Right lobe of liver (tissue), 6 donors: Measurements from ENCODE around the gene USP47. TPM values are rescaled to one million over a fixed set of nuclear protein-coding genes. Genes with fewer than 3 reads are reported as not detected.

Experiments
- ATAC-seq, 4 donors: fragments of 200-7000 bp; cut with Tn5 transposase; one replicate each; pipeline ENCODE4 v1.9.1; 2020; ENCODE audit warnings: mild to moderate bottlenecking in 4 of 4, moderate library complexity in 4 of 4
- DNase-seq, 3 donors: peaks; one replicate each; pipeline ENCODE4 v3.0.0-alpha.2; 2020
- H3K27ac ChIP-seq, 3 donors: fragments of 200-600 bp; one replicate each; pipeline ENCODE4 v1.8.0; 2022
- H3K27me3 ChIP-seq, 2 donors: fragments of 200-600 bp; one replicate each; pipeline ENCODE4 v1.8.0; 2022
- H3K36me3 ChIP-seq, 4 donors: fragments of 200-600 bp; sonication (generic) in 1 of 4; one replicate each; pipeline versions ENCODE4 v1.5.1 to v1.8.0; 2017 to 2022; ENCODE audit warnings: control low read depth in 1 of 4
- H3K4me1 ChIP-seq, 4 donors: fragments of 200-600 bp; sonication (generic) in 1 of 4; one replicate each; pipeline versions ENCODE4 v1.5.1 to v1.8.0; 2017 to 2022; ENCODE audit warnings: control low read depth in 1 of 4
- H3K4me3 ChIP-seq, 3 donors: fragments of 200-600 bp; one replicate each; pipeline ENCODE4 v1.8.0; 2022
- H3K9me3 ChIP-seq, 4 donors: fragments of 200-600 bp; sonication (generic) in 1 of 4; one replicate each; pipeline versions ENCODE4 v1.5.1 to v1.8.0; 2017 to 2022; ENCODE audit warnings: control low read depth in 1 of 4
- POLR2A ChIP-seq: fragments of 450-650 bp; IDR thresholded peaks from one replicate; pipeline ENCODE4 v1.6.1; 2017; ENCODE audit warnings: antibody characterized with exemption, mild to moderate bottlenecking
- WGBS: methylation state at CpG from one replicate; pipeline ENCODE4 v1.1.6; 2018; ENCODE audit warnings: low coverage, low lambda C conversion rate; ENCODE audit not compliant: insufficient coverage; ENCODE audit errors: missing lambda C conversion rate; 5-methylcytosine and 5-hydroxymethylcytosine counted together
- intact Hi-C, 2 donors: fragments of 100-400 bp; cut with DNase I; formaldehyde crosslinking; loops; one replicate each; pipeline versions ENCODE4 v1.11.2 to v1.14.1; 2022
- total RNA-seq, 6 experiments: library from RNA; depleted of rRNA in 2 of 6; stranded (reverse); fragments of >200 nt in 2 of 6; fragmentation: NEBNext Ultra II Directional in 3 of 6; extraction: Animal tissue kit (Norgen Biotek cat#: 25700) in 3 of 6; gene quantifications; one replicate each; pipeline versions ENCODE4 v1.1.0 to v1.2.4, GENCODE V29; 2016 to 2023
- TF ChIP-seq, protein P1 (sequence below), 4 donors: fragments of 200-600 bp in 3 of 4; fragments of 450-650 bp in 1 of 4; IDR thresholded peaks; one replicate each; pipeline versions ENCODE4 v1.5.1 to v1.8.0; 2016 to 2022; ENCODE audit warnings: antibody characterized with exemption in 4 of 4, mild to moderate bottlenecking in 2 of 4
- donor health status: DM: no; HTN: yes; CAD: no.
- donor health status: DM: no; HTN: no; CAD: no.
- donor health status: DM: no; HTN: no; CAD: no.
- donor health status: DM: no; HTN: yes; CAD: no.
- donor health status: DM: no; HTN: yes; CAD: no.

USP47 gene
- total RNA-seq, 6 experiments from 2014 or later = 25.2 to 38.1 (median 29.6) TPM

DNA sequence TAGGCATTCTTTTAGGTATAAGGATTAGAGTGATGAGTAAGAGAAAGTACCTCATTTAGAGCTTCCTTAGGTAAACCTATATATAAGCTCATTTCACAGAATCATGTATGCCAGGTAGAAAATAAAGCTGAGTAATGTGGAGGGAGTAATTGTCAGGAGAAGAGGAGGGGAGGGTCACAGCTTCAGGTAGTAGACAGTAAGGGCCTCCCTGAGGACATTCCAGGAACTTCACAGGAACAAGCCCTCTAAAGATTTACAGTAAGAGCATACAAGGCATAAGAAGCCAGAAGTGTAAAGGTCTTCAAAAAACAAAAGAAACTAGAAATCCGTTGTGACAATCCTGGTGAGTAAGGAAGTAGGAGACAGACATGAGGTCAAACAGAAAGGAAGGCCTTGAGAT is 57.6 kb downstream of the USP47 start:
- no peak for TF ChIP-seq POLR2A
- TF ChIP-seq, protein P1, sequence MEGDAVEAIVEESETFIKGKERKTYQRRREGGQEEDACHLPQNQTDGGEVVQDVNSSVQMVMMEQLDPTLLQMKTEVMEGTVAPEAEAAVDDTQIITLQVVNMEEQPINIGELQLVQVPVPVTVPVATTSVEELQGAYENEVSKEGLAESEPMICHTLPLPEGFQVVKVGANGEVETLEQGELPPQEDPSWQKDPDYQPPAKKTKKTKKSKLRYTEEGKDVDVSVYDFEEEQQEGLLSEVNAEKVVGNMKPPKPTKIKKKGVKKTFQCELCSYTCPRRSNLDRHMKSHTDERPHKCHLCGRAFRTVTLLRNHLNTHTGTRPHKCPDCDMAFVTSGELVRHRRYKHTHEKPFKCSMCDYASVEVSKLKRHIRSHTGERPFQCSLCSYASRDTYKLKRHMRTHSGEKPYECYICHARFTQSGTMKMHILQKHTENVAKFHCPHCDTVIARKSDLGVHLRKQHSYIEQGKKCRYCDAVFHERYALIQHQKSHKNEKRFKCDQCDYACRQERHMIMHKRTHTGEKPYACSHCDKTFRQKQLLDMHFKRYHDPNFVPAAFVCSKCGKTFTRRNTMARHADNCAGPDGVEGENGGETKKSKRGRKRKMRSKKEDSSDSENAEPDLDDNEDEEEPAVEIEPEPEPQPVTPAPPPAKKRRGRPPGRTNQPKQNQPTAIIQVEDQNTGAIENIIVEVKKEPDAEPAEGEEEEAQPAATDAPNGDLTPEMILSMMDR (IDR thresholded peaks at IDR 0.05) = no peak
- intact Hi-C loops = no loop called here
- peaks cover 0 to 13% (median 3%) of the 10 kb centered on the region in 4 donors for H3K36me3 ChIP-seq
- no peak overlapping the region for H3K27ac ChIP-seq
- H3K9me3 ChIP-seq = no peaks in the 10 kb centered on the region
- no peak for DNase-seq
- no peak overlapping the region for H3K4me3 ChIP-seq
- no peaks in the 10 kb centered on the region for H3K4me1 ChIP-seq
- WGBS = 100% methylated on average over 1 of the region's 1 CpG
- ATAC-seq = no peak
- H3K27me3 ChIP-seq = no peaks in the 10 kb centered on the region

DNA sequence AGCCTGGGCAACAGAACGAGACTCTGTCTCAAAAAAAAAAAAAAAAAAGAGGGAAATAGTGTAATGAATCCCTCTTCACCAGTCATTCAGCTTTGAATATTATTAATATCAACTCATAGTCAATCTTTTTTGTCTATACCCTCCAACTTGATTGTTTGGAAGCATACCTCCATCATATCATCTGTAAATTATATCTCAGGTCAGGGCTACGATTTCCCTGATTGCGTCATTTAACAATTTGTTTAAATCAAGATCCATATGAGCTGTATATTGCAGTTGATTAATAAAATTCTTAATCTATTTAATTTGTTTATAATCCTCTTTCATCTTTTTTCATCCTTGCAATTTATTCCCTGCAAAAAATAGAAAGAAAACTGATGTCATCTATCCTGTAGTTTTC is 60.2 kb downstream of the USP47 start:
- Histone ChIP-seq H3K4me3 (no peak overlapping the region), H3K4me1 (no peaks in the 10 kb centered on the region), H3K27ac (no peak overlapping the region), H3K9me3 (no peaks in the 10 kb centered on the region), H3K36me3 (peaks cover 0 to 24% (median 10%) of the 10 kb centered on the region in 4 donors), H3K27me3 (no peaks in the 10 kb centered on the region)
- DNase-seq (no peak), ATAC-seq (no peak)
- intact Hi-C loops = no loop called here
- no peak for TF ChIP-seq POLR2A
- TF ChIP-seq, protein P1 (IDR thresholded peaks at IDR 0.05) = no peak
- 96% methylated on average over 3 of the region's 3 CpGs for whole genome bisulfite sequencing

DNA sequence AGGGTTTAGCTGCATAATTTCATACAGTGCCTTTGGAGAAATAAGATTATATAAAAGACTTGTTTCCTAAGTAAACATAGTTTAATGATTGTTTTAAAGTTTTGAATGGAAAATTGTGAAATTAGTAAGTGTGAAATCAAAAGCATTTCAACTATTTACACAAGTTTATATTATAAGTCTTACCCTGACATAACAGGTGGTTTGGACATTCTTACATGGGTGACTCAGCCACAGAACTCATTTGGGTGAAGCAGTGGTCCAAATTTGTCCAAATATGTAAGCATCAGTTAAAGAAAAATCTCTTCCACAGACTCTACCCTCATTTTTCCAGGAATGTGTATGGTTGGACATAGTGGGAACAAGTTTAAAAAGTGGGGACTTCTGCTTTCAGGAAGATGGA is 68.0 kb downstream of the USP47 start:
- Histone ChIP-seq H3K36me3 (peaks cover 0 to 22% (median 11%) of the 10 kb centered on the region in 4 donors), H3K9me3 (no peaks in the 10 kb centered on the region), H3K4me1 (no peaks in the 10 kb centered on the region), H3K4me3 (no peak overlapping the region), H3K27ac (no peak overlapping the region), H3K27me3 (no peaks in the 10 kb centered on the region)
- no peak for ATAC-seq
- TF ChIP-seq, protein P1 (IDR thresholded peaks at IDR 0.05) = no peak
- no peak for TF ChIP-seq POLR2A
- DNase-seq = no peak
- intact Hi-C loops = no loop called here

DNA sequence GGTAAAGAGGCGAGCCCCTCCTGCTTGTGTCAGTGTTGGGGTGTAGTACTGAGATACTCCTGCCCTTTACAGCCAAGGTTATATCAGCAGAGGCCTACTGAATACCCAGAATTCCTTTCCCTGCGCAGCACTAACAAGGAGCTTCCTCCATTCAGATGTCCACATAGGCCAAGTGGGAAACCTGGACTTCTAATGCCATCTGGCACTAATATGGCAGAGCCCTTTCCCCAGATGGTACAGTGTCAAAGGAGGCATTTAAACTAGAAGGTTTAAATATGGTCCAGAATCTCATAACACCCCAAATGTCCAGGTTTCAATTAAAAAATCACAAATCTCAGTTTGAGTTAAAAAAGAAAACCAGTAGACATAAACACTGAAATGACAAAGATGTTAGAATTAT is 68.8 kb downstream of the USP47 start:
- Histone ChIP-seq H3K36me3 (peaks cover 0 to 19% (median 9%) of the 10 kb centered on the region in 4 donors), H3K9me3 (no peaks in the 10 kb centered on the region), H3K27me3 (no peaks in the 10 kb centered on the region), H3K4me3 (no peak overlapping the region), H3K4me1 (no peaks in the 10 kb centered on the region), H3K27ac (no peak overlapping the region)
- DNase-seq = no peak
- WGBS = no CpG with 5 or more reads among the region's 2 CpGs
- intact Hi-C loops = no loop called here
- TF ChIP-seq, protein P1 (IDR thresholded peaks at IDR 0.05) = no peak
- no peak for TF ChIP-seq POLR2A
- ATAC-seq = no peak

DNA sequence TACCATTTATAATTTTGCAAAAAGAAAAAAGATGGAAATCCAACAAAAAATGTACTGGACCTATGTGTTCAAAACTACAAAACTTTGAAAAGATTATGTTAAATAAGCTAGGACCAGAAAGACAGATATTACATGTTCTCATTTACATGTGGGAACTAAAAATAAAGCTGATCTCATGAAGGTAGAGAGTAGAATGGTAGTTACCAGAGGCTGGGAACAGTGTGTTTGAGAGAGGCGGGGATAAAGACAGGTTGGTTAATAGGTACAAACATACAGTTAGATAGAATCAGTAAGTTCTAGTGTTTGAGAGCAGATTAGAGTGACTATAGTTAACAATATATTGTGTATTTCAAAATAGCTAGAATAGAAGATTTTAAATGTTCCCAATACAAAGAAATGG is 71.6 kb downstream of the USP47 start:
- no peak overlapping the region for H3K4me3 ChIP-seq
- WGBS = 100% methylated on average over 1 of the region's 1 CpG
- DNase-seq (no peak), ATAC-seq (no peak)
- H3K27me3 ChIP-seq = no peaks in the 10 kb centered on the region
- TF ChIP-seq POLR2A = no peak
- TF ChIP-seq, protein P1 (IDR thresholded peaks at IDR 0.05) = no peak
- H3K4me1 ChIP-seq = no peaks in the 10 kb centered on the region
- H3K27ac ChIP-seq = no peak overlapping the region
- no peaks in the 10 kb centered on the region for H3K9me3 ChIP-seq
- peaks cover 0 to 7% (median 2%) of the 10 kb centered on the region in 4 donors for H3K36me3 ChIP-seq
- intact Hi-C loops = no loop called here
